HG03025 (cell line): ENCODE measurements around the gene PRICKLE2.

Source experiments
- ATAC-seq: cut with Tn5 transposase; IDR thresholded peaks from one replicate; pipeline ENCODE4 v1.9.1; 2021; ENCODE audit warnings: mild to moderate bottlenecking, moderate library complexity; ENCODE audit not compliant: unreplicated experiment, low FRiP score

Gene PRICKLE2

GRCh38 chr3:64221571-64222257 lies 3.6 kb downstream of the PRICKLE2 start:
- ATAC-seq: no peak

- no peak for ATAC-seq
Measured at GRCh38 chr3:64220161-64220914, 4.9 kb downstream of the PRICKLE2 start.

GRCh38 chr3:64218746-64219145 lies 6.5 kb downstream of the PRICKLE2 start:
- no peak for ATAC-seq

- no peak for ATAC-seq
Measured at GRCh38 chr3:64218329-64218728, 6.9 kb downstream of the PRICKLE2 start.

GRCh38 chr3:64216274-64217147 lies 8.8 kb downstream of the PRICKLE2 start:
- ATAC-seq: no peak

- no peak for ATAC-seq
Measured at GRCh38 chr3:64215559-64215958, 9.7 kb downstream of the PRICKLE2 start.

GRCh38 chr3:64215103-64215502 lies 10.2 kb downstream of the PRICKLE2 start:
- ATAC-seq: no peak

- no peak for ATAC-seq
Measured at GRCh38 chr3:64214381-64215018, 10.8 kb downstream of the PRICKLE2 start.

- no peak for ATAC-seq
Measured at GRCh38 chr3:64213962-64214379, 11.3 kb downstream of the PRICKLE2 start.

GRCh38 chr3:64213224-64213878 lies 11.9 kb downstream of the PRICKLE2 start:
- ATAC-seq: no peak

GRCh38 chr3:64209866-64210621 lies 15.2 kb downstream of the PRICKLE2 start:
- no peak for ATAC-seq

GRCh38 chr3:64207289-64208080 lies 17.8 kb downstream of the PRICKLE2 start:
- no peak for ATAC-seq

GRCh38 chr3:64203969-64204908 lies 21.0 kb downstream of the PRICKLE2 start:
- ATAC-seq: no peak

- ATAC-seq: no peak
Measured at GRCh38 chr3:64203216-64203615, 22.1 kb downstream of the PRICKLE2 start.

- no peak for ATAC-seq
Measured at GRCh38 chr3:64199932-64200331, 25.3 kb downstream of the PRICKLE2 start.

GRCh38 chr3:64196236-64196929 lies 28.9 kb downstream of the PRICKLE2 start:
- no peak for ATAC-seq

GRCh38 chr3:64195789-64196188 lies 29.5 kb downstream of the PRICKLE2 start:
- ATAC-seq: no peak
